ENCODE measurements around the gene A1BG.

- TF ChIP-seq CTCF (IDR thresholded peaks at IDR 0.05 in 4 of 5, conservative IDR thresholded peaks at IDR 0.05 in 1 of 5): no peak
- no peak for TF ChIP-seq POLR2A (IDR thresholded peaks at IDR 0.05)
These were observed 44.8 kb upstream of the A1BG start for GRCh38 chr19:58398087-58398486.

Data from gastrocnemius medialis (tissue), 4 donors.